Activated CD8-positive, alpha-beta memory T cell treated with anti-CD3 and anti-CD28 coated beads for 1 hour (primary cell): Measurements from ENCODE around the gene HOXA5.

Experiments used
- DNase-seq, 2 donors: peaks; one replicate each; pipeline ENCODE4 v3.0.0-alpha.2; 2020; ENCODE audit warnings: low read depth in 1 of 2; ENCODE audit errors: extremely low read depth in 1 of 2

The HOXA5 gene

DNA sequence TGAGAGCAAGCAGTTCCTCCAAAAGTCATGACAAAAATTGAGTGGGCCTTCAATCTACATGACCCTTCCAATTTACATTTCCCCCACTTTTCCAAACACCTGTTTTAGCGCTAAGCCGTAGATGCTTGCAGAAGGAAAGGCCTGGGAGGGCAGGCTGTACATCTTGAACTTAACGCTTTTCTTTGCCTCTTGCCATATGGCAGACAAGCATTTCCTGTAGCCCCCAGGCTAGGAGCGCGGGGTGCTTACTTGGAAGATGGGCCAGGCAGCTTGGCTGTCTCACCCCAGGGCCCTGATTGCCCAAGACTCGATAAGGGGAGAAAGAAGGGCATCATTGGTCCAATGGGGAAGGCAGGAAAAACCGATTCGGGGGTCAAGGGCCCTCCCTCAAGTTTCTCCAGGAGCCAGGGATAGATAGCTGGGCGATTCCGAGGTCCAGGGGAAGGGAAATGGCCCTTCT, 28.9 kb upstream of the HOXA5 start:
- no peak for DNase-seq

- no peak for DNase-seq
Measured at GRCh38 chr7:27171637-27172314, 28.3 kb upstream of the HOXA5 start.

GRCh38 chr7:27171325-27171636, 27.8 kb upstream of the HOXA5 start:
- no peak for DNase-seq

GRCh38 chr7:27170426-27171324, 27.2 kb upstream of the HOXA5 start:
- no peak for DNase-seq

- no peak for DNase-seq
Measured at GRCh38 chr7:27169658-27170425, 26.4 kb upstream of the HOXA5 start.

DNA sequence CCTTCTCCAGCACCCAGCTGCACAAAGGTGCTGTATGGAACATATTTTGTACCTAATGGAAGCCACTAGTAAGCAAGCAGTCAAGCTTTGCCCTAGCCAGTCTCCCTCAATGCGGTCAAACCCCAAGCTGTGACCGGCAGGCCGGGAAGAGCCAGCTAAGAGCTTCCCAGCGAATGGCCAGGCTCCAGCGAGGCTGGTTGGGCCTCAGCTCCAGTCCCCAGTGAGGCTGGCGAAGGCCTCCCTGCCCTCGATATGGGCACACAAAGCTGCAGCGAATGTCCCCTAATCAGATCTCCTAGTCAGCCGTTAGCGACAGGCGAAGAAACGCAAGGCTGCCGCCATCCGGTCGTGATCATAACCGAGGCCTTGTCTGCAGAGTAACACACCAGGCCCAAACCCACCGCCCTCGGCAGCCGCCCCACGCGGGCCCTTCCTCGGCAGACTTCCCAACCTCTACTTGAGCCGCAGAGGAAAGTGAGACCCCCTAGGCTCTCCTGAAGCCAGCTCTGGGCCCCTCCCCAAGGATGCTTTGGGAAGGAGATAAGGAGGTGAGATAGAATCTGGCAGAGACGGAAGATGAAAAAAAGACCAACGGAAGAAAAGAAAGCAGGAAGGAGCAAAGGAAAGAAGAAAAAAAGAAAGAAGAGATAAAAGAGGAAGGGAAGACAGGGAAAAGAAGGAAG, 24.9 kb upstream of the HOXA5 start:
- DNase-seq = no peak

DNA sequence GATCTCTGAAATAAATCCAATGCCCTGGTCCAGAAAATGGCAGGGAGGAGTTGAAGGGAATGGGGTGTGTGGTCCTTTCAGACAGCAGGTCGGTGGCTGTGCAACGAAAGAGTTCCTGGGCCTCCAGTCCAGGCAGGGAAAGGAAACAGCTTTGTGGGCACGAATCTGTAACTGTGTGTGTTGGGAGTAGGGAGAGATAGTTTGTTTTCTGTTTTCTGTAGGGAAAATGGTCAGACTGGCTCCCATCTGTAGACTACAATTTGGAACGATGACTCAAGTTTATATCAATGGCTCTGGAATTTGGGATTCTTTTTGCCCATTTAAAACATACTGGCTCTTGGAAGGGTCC, 24.4 kb upstream of the HOXA5 start:
- no peak for DNase-seq

DNA sequence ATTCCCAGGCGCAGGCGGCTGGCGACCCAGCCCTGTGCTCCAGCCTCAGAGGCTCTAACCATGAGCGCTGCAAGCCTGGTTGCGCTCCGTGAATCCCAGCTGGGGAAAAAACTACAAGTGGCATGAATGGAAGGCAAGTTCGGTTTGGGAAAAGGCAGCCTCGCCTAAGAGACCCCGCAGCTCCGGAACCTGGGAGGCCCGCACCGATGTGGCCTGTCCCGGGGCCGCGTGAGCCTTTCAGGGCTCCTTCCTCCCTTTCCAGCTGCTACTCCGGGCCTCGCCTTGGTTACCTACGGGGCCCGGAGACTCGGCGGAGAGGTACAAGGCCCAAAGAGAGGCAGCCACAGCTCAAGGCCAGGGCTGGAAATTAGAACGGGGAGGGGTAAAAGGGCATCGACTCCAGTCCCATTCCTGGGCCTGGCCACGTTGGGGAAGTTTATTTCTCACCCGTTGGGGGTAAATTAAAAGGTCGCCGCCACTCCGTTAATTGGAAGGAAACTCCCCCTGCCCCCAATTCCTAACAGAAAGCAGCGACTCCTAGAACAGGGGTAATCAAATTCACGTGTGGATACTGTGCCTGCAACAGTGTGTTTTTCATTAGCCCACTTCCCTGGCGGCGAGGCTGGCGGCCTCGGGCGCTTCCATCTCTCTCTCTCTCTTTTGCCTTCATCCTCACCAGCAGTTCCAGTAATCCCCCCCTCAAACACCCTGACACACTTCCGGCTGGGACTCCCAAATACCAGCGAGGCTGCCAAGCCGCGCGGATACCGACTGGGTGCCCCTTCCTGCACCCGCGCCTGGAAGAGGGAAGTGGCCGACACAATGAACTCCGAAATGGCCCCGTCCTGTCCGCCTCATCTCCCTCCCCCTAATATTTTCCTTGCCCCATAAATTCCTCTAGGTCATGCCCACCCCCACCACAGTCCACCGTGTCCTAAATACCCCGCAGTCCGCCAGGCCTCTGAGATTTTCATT, 23.3 kb upstream of the HOXA5 start:
- no peak for DNase-seq

- no peak for DNase-seq
Measured at GRCh38 chr7:27165996-27166530, 22.6 kb upstream of the HOXA5 start.

- DNase-seq = no peak
Measured at GRCh38 chr7:27165089-27165995, 21.9 kb upstream of the HOXA5 start, which contains the start of gene HOXA9. TSS of gene HOXA9 (minus strand) at chr7:27165537. CDS start at chr7:27165457, 80 bp downstream.

- DNase-seq = no peak
Measured at GRCh38 chr7:27164367-27165088, 21.0 kb upstream of the HOXA5 start.

- no peak for DNase-seq
Measured at GRCh38 chr7:27164045-27164366, 20.5 kb upstream of the HOXA5 start.

DNA sequence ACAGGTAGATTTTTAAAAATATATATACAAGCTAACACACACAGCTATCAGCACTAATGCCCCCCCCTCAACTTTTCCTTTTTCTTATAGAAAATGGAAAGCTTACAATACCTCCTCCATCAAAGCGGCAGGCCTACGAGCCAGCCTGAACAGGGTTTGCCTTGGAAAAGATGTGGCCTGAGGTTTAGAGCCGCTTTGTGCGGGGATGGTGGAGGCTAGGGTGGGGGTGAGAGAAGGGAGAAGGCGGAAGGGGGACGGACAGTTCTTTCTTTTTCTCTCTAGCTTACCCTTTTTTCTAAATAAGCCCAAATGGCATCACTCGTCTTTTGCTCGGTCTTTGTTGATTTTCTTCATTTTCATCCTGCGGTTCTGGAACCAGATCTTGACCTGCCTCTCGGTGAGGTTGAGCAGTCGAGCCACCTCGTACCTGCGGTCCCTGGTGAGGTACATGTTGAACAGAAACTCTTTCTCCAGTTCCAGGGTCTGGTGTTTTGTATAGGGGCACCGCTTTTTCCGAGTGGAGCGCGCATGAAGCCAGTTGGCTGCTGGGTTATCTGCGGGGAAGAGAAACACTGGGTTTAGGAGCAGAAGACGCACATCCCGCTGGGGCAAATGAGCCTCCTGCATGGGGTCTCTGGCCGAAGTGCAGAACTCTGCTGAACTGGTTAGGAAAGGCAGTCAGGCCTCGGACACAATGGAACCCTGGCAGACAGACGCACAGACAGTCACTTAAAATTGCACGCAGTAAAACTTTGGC, 20.0 kb upstream of the HOXA5 start:
- no peak for DNase-seq

DNA sequence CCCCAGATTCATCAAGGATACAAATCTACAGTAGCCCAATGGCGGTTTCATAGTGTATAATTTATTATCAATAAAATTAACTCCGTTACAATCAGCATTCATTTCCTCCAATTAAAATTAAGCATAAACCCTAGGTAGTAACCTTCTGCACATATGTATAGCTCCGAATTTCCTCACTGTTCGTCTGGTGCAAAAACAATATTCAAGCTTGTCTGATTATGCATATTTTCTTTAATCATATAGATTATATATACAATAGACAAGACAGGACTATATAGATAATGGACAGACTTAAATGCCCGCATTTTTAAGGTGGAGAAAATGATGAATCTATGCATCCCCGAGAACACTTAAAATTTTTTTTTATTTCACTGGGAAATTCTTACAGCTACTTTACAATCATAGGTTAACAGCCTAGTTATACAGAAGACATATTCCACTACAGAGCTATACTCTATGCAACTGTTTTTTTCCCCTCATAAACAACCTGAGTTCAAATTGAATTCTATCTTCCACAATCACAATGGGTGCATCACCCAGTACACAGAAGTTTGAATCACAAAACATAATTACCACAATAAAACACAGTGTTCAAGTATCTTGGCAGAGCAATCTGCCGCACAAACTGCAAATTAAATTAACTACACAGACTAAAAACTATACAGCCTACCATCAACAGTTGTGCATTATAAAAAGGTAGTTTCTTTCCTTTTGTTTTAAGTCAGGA, 19.2 kb upstream of the HOXA5 start:
- DNase-seq = no peak

DNA sequence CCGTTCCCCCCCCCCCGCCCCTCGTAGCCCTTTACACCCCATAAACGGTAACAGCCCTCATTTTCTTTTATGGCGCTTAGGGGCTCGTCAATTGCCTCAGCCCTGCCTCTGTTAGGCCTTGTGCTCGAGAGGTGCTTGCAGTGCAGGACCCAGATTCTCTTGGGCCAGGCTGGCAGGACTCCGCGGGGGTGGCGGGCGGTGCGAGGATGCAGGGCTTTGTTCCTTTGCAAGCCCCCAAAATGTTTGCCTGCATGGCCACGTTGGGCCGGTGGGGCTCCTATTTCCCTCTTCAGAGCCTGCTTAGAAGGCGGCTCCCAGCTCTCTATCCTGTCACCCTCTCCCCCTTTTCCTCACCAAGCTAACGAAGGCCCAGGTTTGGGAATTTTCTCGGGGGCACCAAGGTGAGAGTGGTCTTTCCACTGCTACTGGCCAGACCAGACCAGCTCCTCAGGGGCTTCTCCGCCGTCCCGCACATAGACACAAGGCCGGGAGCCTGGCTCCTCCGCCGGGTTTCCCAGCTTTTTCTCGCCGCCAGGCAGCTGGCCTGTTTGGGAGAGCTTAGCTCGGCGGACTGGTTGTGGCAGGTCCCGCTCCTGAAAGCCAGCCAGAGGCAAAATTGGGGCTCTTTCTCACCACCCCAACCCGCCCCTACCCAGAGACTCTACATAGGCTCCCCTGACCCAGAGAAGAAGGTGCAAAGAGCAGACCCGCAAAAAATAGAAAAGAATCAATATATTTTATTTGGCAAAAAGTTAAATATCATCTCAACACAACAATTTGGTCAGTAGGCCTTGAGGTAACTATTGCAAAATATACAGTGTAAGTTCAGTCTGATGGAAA, 18.5 kb upstream of the HOXA5 start:
- DNase-seq = no peak

DNA sequence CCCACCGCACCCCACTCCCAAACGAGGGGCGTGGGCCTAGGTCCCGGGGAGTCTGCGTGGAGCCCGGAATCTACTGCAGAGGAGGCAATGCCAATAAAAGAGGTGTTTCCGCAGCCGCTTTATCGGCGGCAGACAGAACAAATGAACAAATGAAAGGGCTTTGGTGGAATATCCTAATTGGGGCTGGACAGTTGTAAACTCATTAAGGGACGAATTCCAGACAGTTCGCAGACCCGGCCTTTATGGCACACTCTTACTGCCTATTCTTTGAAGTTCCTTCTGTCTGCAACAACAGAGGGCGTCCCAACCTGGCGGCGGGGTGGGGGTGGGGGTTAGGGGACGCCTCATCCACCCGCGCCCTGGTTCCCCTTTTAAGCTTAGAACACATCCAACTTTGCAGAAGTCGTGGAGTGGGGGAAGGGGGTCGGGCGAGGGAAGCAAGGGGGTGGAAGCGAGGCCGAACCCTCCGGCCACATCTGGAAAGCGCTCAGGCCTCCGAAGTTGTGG, 17.8 kb upstream of the HOXA5 start:
- DNase-seq = no peak
